ENCODE measurements around the gene PTPA.

PTPA gene

DNA sequence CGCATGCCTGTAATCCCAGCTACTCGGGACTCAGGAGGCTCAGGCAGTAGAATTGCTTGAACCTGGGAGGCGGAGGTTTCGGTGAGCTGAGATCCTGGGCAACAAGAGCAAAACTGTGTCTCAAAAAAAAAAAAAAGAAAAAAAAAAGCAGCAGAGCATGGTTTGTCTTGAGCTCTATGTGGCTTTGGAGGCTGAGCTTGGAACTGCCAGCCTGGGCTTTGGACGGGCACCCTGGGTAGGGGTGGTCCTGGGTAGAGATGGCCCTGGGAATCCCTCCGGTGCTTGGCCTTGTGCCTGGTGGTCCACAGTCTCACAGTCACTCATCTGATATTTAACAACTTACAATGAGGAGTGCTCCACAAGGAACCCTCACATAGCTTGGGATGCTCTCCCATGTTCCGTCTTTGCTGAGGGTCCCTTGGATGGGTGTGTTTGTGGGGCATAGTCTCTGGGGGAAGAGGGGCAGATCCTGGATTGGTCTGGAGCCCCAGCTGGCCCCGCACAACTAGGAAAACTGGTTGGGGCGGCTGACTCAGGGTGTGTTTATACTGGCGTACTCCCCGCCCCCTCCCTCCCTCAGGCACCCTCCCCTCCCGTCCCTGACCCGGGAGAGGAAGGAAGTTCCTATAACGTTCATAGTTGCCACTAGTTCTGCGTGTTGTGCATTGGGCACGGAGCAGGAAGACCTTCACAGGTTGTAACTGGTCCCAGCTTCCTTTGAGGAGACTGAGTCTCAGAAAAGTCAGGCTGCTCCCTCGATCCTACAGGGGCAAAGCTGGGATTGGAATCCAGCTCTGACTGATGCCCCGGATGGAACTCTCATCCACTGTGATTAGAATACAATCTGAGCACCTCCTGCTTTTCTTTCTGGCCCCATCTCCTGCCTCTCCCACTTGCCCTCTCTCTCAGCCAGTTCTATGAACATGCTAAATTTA is 55.7 kb downstream of the PTPA start:
- DNase-seq (ENCODE audit: low read depth), result peak; percentile 83
- TF ChIP-seq CTCF (IDR thresholded peaks at IDR 0.05; ENCODE audit: low read depth, low read length) (no peak), POLR2A (IDR thresholded peaks at IDR 0.05; ENCODE audit: extremely low read depth, insufficient read length) (peak; percentile 37)
- H3K4me3 ChIP-seq (ENCODE audit: low read depth, low read length), result peak overlapping the region; percentile 25

GRCh38 chr9:129170229-129170628 is 59.0 kb downstream of the PTPA start:
- no peak overlapping the region for H3K4me3 ChIP-seq (ENCODE audit: low read depth, low read length)
- DNase-seq (ENCODE audit: low read depth), result peak; percentile 29
- TF ChIP-seq POLR2A (IDR thresholded peaks at IDR 0.05; ENCODE audit: extremely low read depth, insufficient read length) (no peak), CTCF (IDR thresholded peaks at IDR 0.05; ENCODE audit: low read depth, low read length) (no peak), MYC (IDR thresholded peaks at IDR 0.05; ENCODE audit: low read depth, low read length) (no peak)
- TF ChIP-seq, protein P1, sequence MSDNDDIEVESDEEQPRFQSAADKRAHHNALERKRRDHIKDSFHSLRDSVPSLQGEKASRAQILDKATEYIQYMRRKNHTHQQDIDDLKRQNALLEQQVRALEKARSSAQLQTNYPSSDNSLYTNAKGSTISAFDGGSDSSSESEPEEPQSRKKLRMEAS (IDR thresholded peaks at IDR 0.05; ENCODE audit: low read depth, low read length), result no peak

DNA sequence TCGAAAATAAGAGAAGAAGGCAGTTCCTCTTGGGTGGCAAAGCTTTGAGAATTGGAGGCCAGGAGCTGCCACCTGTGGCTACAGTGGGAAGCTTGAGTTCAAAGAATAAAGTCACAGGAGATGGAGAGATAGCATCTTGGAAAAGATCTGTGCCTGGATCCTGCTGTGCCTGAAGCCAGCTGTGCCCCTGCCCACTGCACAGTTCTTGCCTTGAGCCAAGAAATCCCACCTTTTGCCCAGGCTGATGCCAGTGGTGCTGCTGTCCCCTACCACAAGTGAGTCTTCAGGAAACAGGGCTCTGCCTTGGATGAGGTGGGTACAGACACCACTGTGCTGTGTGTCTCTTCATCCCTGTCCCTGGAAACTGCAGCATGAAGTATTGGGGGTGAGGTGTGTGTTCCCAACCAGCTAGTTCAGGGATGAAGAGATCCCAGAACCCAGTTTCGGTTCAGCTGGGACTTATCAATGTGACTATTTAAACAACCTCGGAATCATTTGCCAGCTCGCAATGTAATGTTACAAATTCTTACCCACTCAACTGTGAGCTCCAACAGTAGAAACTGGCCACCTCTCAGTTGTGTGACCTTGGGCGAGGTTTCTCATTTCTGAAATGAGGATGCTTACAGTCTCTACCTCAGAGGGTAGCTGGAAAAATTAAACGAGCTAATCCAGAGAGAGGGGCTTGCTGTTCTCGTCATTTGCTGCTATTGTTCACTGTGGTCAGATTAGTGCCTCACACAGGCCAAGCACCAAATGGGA is 61.0 kb downstream of the PTPA start:
- TF ChIP-seq CTCF (IDR thresholded peaks at IDR 0.05; ENCODE audit: low read depth, low read length) (no peak), POLR2A (IDR thresholded peaks at IDR 0.05; ENCODE audit: extremely low read depth, insufficient read length) (no peak), MYC (IDR thresholded peaks at IDR 0.05; ENCODE audit: low read depth, low read length) (no peak)
- TF ChIP-seq, protein P1 (IDR thresholded peaks at IDR 0.05; ENCODE audit: low read depth, low read length), result no peak
- DNase-seq (ENCODE audit: low read depth), result no peak
- H3K4me3 ChIP-seq (ENCODE audit: low read depth, low read length), result no peak overlapping the region

GRCh38 chr9:129172816-129173215 is 61.6 kb downstream of the PTPA start:
- H3K4me3 ChIP-seq (ENCODE audit: low read depth, low read length), result no peak overlapping the region
- TF ChIP-seq, protein P1 (IDR thresholded peaks at IDR 0.05; ENCODE audit: low read depth, low read length), result no peak
- TF ChIP-seq POLR2A (IDR thresholded peaks at IDR 0.05; ENCODE audit: extremely low read depth, insufficient read length) (no peak), CTCF (IDR thresholded peaks at IDR 0.05; ENCODE audit: low read depth, low read length) (no peak), MYC (IDR thresholded peaks at IDR 0.05; ENCODE audit: low read depth, low read length) (no peak)
- DNase-seq (ENCODE audit: low read depth), result no peak

DNA sequence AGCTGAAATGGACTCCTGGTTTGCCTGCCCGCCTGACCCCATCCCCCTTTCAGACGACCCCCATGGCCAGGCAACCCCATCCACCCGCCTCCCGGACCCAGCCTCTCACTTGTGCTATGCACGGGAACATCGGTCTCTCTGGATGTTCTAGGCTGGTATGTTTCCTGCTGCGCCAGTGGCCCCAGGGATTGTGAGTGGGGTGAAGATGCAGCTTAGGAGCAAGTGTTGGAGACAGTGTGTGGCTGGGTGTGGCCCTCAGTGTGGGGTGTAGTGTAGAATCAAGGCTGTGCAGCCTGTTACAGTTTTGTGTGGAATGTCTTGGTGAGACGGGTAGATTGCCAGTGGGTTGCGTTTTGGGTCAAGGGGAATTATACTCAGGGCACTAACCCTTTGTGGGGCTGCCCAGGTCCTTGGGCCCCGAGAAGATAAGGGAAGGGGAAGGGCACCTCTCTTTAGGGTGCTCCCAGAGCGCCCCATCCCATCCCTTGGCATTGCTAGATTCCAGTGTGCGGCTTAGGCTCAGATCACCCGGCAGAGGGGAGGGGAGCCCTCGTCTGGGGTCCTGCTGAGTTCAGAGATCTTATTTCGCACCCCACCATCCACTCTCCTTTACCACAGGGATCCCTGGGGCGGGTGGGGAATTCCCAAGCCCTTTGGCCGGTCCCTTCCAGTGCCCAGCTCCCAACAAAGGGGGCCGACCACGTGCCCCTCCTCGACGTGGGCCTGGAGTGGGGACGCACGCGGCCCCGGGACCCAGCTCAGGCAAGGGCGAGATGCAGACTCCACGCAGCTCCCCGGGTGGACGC is 62.3 kb downstream of the PTPA start:
- no peak overlapping the region for H3K4me3 ChIP-seq (ENCODE audit: low read depth, low read length)
- TF ChIP-seq, protein P1 (IDR thresholded peaks at IDR 0.05; ENCODE audit: low read depth, low read length), result no peak
- TF ChIP-seq CTCF (IDR thresholded peaks at IDR 0.05; ENCODE audit: low read depth, low read length) (no peak), MYC (IDR thresholded peaks at IDR 0.05; ENCODE audit: low read depth, low read length) (no peak), POLR2A (IDR thresholded peaks at IDR 0.05; ENCODE audit: extremely low read depth, insufficient read length) (no peak)
- DNase-seq (ENCODE audit: low read depth), result no peak
